SK-N-SH (cell line): Measurements from ENCODE around the gene PIGC. TPM values are rescaled to one million over a fixed set of nuclear protein-coding genes. Genes with fewer than 3 reads are reported as not detected.

ENCODE experiments used
- CTCF ChIA-PET: fragments of 300-600, 350-600 bp; formaldehyde crosslinking; extraction: SDS; loops from one replicate; lab custom pipeline; 2021; lab: Yijun Ruan, JAX
- POLR2A ChIA-PET: fragments of 350-600 bp; sonication (Branson Sonifier 250); formaldehyde crosslinking; extraction: SDS; loops from one replicate; lab custom pipeline; 2020; ENCODE audit warnings: antibody characterized with exemption, inconsistent platforms; lab: Yijun Ruan, JAX
- DNase-seq: peaks from one replicate; pipeline ENCODE4 v3.0.0; 2012
- H2AFZ ChIP-seq: fragments of 200-600 bp; sonication (generic); 2 replicates; pipeline ENCODE4 v1.8.1; 2016; ENCODE audit warnings: antibody characterized with exemption, mild to moderate bottlenecking, low read depth
- H3F3A ChIP-seq: fragments of 200-600 bp; sonication (generic); replicated peaks from 2 replicates; pipeline ENCODE3; 2016; ENCODE audit warnings: antibody characterized with exemption, mild to moderate bottlenecking; ENCODE audit not compliant: insufficient read depth
- H3K27ac ChIP-seq, 2 experiments: fragments of 200-500 bp in 1 of 2; fragments of 200-600 bp in 1 of 2; sonication (Bioruptor generic) in 1 of 2; sonication (generic), shearing (Covaris generic) in 1 of 2; 2 replicates each; pipeline versions ENCODE4 v1.5.1 to v1.6.1; 2014 to 2016; ENCODE audit warnings: low read depth in 2 of 2, inconsistent platforms in 1 of 2, low read length in 1 of 2, mild to moderate bottlenecking in 1 of 2, mixed read lengths in 1 of 2
- H3K27me3 ChIP-seq: fragments of 200-600 bp; sonication (generic), shearing (Covaris generic); 2 replicates; pipeline ENCODE4 v1.6.1; 2016; ENCODE audit warnings: mixed run types; ENCODE audit not compliant: insufficient read depth
- H3K36me3 ChIP-seq, 2 experiments: fragments of 200-500 bp in 1 of 2; fragments of 200-600 bp in 1 of 2; sonication (Bioruptor generic) in 1 of 2; sonication (generic) in 1 of 2; replicated peaks in 1 of 2; 2 replicates each; pipeline versions ENCODE3 to v1.5.1; 2014 to 2016; ENCODE audit warnings: low read length in 1 of 2, mild to moderate bottlenecking in 1 of 2; ENCODE audit not compliant: insufficient read depth in 2 of 2, control insufficient read depth in 1 of 2
- H3K4me1 ChIP-seq, 2 experiments: fragments of 200-500 bp in 1 of 2; fragments of 200-600 bp in 1 of 2; sonication (Bioruptor generic) in 1 of 2; sonication (generic), shearing (Covaris generic) in 1 of 2; 2 replicates each; pipeline versions ENCODE4 v1.5.1 to v1.6.1; 2014 to 2016; ENCODE audit warnings: low read depth in 1 of 2, low read length in 1 of 2, mixed run types in 1 of 2; ENCODE audit not compliant: insufficient read depth in 2 of 2, control insufficient read depth in 1 of 2
- H3K4me2 ChIP-seq: fragments of 200-600 bp; sonication (generic), shearing (Covaris generic); 2 replicates; pipeline ENCODE4 v1.6.1; 2017; ENCODE audit warnings: mixed run types
- H3K4me3 ChIP-seq, 2 experiments: fragments of 200-500 bp in 1 of 2; fragments of 200-600 bp in 1 of 2; sonication (Bioruptor generic) in 1 of 2; sonication (generic), shearing (Covaris generic) in 1 of 2; 2 replicates each; pipeline versions ENCODE4 v1.5.1 to v1.8.1; 2014 to 2016; ENCODE audit warnings: low read depth in 2 of 2, inconsistent platforms in 1 of 2, low read length in 1 of 2, mild to moderate bottlenecking in 1 of 2, mixed read lengths in 1 of 2, moderate library complexity in 1 of 2
- H3K79me2 ChIP-seq: fragments of 200-600 bp; sonication (generic); 2 replicates; pipeline ENCODE4 v1.8.1; 2017; ENCODE audit warnings: mild to moderate bottlenecking; ENCODE audit not compliant: insufficient read depth
- H3K9ac ChIP-seq: fragments of 200-600 bp; sonication (generic); 2 replicates; pipeline ENCODE4 v1.6.1; 2017; ENCODE audit warnings: mixed run types
- H3K9me2 ChIP-seq: fragments of 200-600 bp; sonication (generic); 2 replicates; pipeline ENCODE4 v1.6.1; 2017; ENCODE audit warnings: mixed run types
- H3K9me3 ChIP-seq: fragments of 200-600 bp; sonication (generic); 2 replicates; pipeline ENCODE4 v1.6.1; 2017; ENCODE audit warnings: mixed run types, mild to moderate bottlenecking, moderate library complexity
- H4K20me1 ChIP-seq: fragments of 200-600 bp; sonication (generic); 2 replicates; pipeline ENCODE4 v1.6.1; 2017; ENCODE audit warnings: mild to moderate bottlenecking, mixed run types; ENCODE audit not compliant: insufficient read depth
- CHD2 ChIP-seq: fragments of 150-350 bp; IDR thresholded peaks from 2 replicates; pipeline ENCODE4 v1.6.1; 2018; ENCODE audit warnings: low read length; ENCODE audit not compliant: partially characterized antibody
- EZH2phosphoT487 ChIP-seq: fragments of 200-600 bp; sonication (generic); IDR thresholded peaks from 2 replicates; pipeline ENCODE4 v1.6.1; 2017; ENCODE audit warnings: low read depth, mixed run types, mild to moderate bottlenecking, antibody characterized with exemption, moderate library complexity, borderline replicate concordance
- FOSL2 ChIP-seq: IDR thresholded peaks from 2 replicates; pipeline ENCODE4 v1.4.0; 2012; ENCODE audit warnings: low read depth, mild to moderate bottlenecking, moderate library complexity, borderline replicate concordance
- FOXJ3 ChIP-seq: sonication (generic); formaldehyde crosslinking; IDR thresholded peaks from 2 replicates; pipeline ENCODE4 v1.5.1; 2020; ENCODE audit warnings: mild to moderate bottlenecking, missing genetic modification reagents
- FOXM1 ChIP-seq: IDR thresholded peaks from 2 replicates; pipeline ENCODE4 v1.4.0; 2012; ENCODE audit warnings: low read depth, mild to moderate bottlenecking
- IRF3 ChIP-seq: fragments of 150-350 bp; IDR thresholded peaks from 2 replicates; pipeline ENCODE4 v1.6.1; 2016; ENCODE audit warnings: mild to moderate bottlenecking, low read depth, low read length
- JUND ChIP-seq: IDR thresholded peaks from 2 replicates; pipeline ENCODE4 v1.4.0; 2012
- MEF2A ChIP-seq: IDR thresholded peaks from 2 replicates; pipeline ENCODE4 v1.4.0; 2012; ENCODE audit warnings: low read depth, borderline replicate concordance
- NRF1 ChIP-seq: IDR thresholded peaks from 2 replicates; pipeline ENCODE4 v1.6.1; 2012; ENCODE audit warnings: low read depth, mild to moderate bottlenecking, low read length
- PBX3 ChIP-seq: IDR thresholded peaks from 2 replicates; pipeline ENCODE4; 2012
- RAD21 ChIP-seq: IDR thresholded peaks from 2 replicates; pipeline ENCODE4 v1.6.1; 2012; ENCODE audit warnings: mild to moderate bottlenecking, low read length
- RCOR1 ChIP-seq: fragments of 150-350 bp; IDR thresholded peaks from 2 replicates; pipeline ENCODE4 v1.6.1; 2017; ENCODE audit warnings: antibody characterized with exemption, low read length
- REST ChIP-seq: IDR thresholded peaks from 2 replicates; pipeline ENCODE4 v1.6.1; 2012; ENCODE audit warnings: mild to moderate bottlenecking, low read depth, low read length, moderate library complexity
- RFX5 ChIP-seq: IDR thresholded peaks from 2 replicates; pipeline ENCODE4 v1.6.1; 2012; ENCODE audit warnings: mild to moderate bottlenecking, improper control_type of control experiment, low read length
- SIN3A ChIP-seq: IDR thresholded peaks from 2 replicates; pipeline ENCODE4 v1.6.1; 2012; ENCODE audit warnings: low read depth, mild to moderate bottlenecking, low read length, moderate library complexity, borderline replicate concordance
- TCF12 ChIP-seq: IDR thresholded peaks from 2 replicates; pipeline ENCODE4 v1.4.0; 2012
- YY1 ChIP-seq: IDR thresholded peaks from 2 replicates; pipeline ENCODE4 v1.4.0; 2012; ENCODE audit warnings: low read depth, mild to moderate bottlenecking
- ZBTB33 ChIP-seq: IDR thresholded peaks from 2 replicates; pipeline ENCODE4 v1.4.0; 2012; ENCODE audit warnings: low read depth, borderline replicate concordance
- WGBS: methylation state at CpG from one replicate; pipeline ENCODE4 v1.1.6; 2017; ENCODE audit warnings: low lambda C conversion rate; 5-methylcytosine and 5-hydroxymethylcytosine counted together
- polyA plus RNA-seq, 3 experiments: library from polyadenylated mRNA; depleted of rRNA; stranded (reverse); fragments of >200 nt; gene quantifications; 2 replicates each; pipeline ENCODE4 v1.2.3, GENCODE V29; 2012

The PIGC gene
- polyA plus RNA-seq, 1 of the 3 experiments (the other 2 are of a cell fraction): 20.6 TPM

GRCh38 chr1:172477741-172478140, 33.9 kb upstream of the PIGC start:
- ChIA-PET CTCF (no interaction called here), POLR2A (no interaction called here)

More at GRCh38 chr1:172477741-172478140, 33.9 kb upstream of the PIGC start:
- Histone ChIP-seq H3K4me1 (peaks cover 0 to 3% of the 10 kb centered on the region in 2 experiments; a peak in 2 of 4 replicates), H3K4me2 (no peak overlapping the region), H3F3A (no peaks in the 10 kb centered on the region), H3K27me3 (0 out of 2 replicates have a peak, but pooled peaks cover 5% of the 10 kb centered on the region), H4K20me1 (no peaks in the 10 kb centered on the region), H2AFZ (no peak overlapping the region), H3K27ac (no peak overlapping the region), H3K4me3 (no peak overlapping the region), H3K36me3 (no peaks in the 10 kb centered on the region), H3K79me2 (no peaks in the 10 kb centered on the region), H3K9me2 (no peaks in the 10 kb centered on the region), H3K9me3 (no peaks in the 10 kb centered on the region), H3K9ac (no peak overlapping the region)
- 81% methylated on average over 1 of the region's 1 CpG for whole genome bisulfite sequencing
- no peak for DNase-seq
- TF ChIP-seq EZH2phosphoT487 (no peak), JUND (no peak), SIN3A (no peak), REST (no peak), CHD2 (no peak), FOSL2 (no peak), YY1 (no peak), IRF3 (no peak), PBX3 (no peak), RCOR1 (no peak), TCF12 (no peak), RFX5 (no peak), NRF1 (no peak), FOXJ3 (CRISPR knock-in tag) (no peak), ZBTB33 (no peak), RAD21 (no peak), FOXM1 (no peak), MEF2A (no peak)
